HG02973 (cell line): Measurements from ENCODE around the gene SLC1A2.

Experiments
- ATAC-seq: cut with Tn5 transposase; IDR thresholded peaks from one replicate; pipeline ENCODE4 v1.9.1; 2021; ENCODE audit warnings: moderate library complexity; ENCODE audit not compliant: unreplicated experiment

Gene SLC1A2

GRCh38 chr11:35419184-35419829, at the start of gene SLC1A2:
TSS of gene SLC1A2 (minus strand) at chr11:35419558. CDS start at chr11:35418966, 592 bp downstream.
- no peak for ATAC-seq

- no peak for ATAC-seq
These were observed 46.7 kb upstream of the SLC1A2 start for GRCh38 chr11:35466058-35466457.

- ATAC-seq: no peak
These were observed 45.0 kb upstream of the SLC1A2 start for GRCh38 chr11:35464308-35464707.

GRCh38 chr11:35463331-35463751, 44.0 kb upstream of the SLC1A2 start:
- no peak for ATAC-seq

- no peak for ATAC-seq
These were observed 42.7 kb upstream of the SLC1A2 start for GRCh38 chr11:35461917-35462538.

- no peak for ATAC-seq
These were observed 40.1 kb upstream of the SLC1A2 start for GRCh38 chr11:35459489-35459888.

DNA sequence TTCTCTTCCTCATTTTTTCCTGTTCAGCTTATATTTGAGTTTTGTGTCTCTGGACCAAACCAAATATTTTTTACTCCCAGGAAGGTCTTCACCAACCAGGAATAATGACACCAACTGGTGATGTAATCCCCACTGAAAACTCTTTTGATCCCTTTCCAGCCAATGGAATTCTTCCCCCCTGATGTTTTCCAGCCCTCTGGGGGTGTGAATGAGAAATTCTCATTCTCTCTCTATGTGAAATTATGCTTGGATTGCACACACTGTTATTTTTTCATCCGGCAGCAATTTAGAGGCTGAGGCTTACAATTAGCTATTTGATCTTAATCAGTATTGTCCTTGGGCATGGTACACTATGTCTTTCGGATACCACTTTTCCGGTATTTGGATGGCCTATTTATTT, 39.5 kb upstream of the SLC1A2 start:
- ATAC-seq: no peak

DNA sequence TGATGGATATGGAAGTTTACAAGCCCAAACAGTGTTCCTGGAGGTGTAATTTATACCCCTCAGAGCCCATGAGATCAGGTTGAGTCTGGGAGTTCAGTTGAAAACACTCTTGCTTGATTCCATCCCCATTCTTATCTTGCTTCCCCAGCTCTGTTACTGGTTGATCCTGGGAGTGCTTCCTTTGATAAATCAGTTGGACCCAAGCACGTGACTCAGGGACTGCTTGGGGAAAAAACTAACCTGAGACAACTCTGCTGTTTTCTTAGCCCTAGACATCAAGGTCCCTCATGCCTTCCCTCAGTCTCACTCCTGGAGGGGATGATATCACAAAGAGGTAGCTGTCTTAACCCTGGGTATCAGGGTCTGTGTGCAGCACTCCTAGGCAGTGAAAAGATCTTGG, 35.0 kb upstream of the SLC1A2 start:
- no peak for ATAC-seq

DNA sequence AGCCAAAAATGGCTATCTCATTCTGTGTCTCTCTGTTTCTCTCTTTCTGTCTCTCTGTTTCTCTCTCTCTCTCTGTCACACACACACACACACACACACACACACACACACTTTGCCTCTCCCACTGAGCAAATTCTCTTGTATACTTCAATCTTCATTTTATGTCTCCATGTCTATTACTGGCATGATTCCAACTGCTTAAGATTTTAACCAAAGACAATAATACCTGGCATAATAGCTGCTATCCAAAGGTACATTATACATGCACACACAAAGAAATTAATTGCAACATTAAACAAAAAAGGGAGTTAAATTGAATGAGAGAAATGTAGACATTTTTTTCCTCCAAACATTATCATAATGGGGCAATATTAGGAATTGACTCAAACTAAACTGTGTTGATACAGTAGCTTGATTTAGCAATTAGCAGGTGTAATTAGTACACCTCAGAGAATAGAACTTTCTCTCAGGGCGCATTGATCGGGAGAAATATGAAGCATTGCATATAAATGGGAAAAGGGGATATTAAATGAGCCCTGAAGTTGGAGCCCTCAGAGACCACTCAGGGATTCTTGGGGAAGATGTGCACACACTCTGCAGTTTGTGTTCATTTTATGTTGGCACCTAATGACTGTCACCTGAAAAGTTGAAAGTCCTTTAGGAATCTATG, 17.4 kb upstream of the SLC1A2 start:
- no peak for ATAC-seq

DNA sequence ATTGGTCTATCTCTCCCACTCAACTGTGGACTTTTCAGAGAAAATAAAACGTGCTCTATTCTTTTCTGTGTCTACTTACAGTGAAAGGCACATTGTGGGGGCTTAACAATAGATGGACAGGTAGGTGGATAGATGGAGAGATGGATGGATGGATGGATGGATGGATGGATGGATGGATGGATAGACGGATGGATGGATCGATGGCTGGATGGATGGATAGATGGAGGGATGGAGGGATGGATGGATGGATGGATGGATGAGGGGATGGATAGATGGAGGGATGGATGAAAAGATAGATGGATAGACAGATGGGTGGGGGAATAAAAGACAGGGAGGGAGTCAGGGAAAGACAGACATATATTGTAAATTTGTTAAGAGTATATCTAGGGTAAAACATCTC, 14.2 kb upstream of the SLC1A2 start:
- no peak for ATAC-seq

- no peak for ATAC-seq
These were observed 13.1 kb upstream of the SLC1A2 start for GRCh38 chr11:35432464-35432863.

DNA sequence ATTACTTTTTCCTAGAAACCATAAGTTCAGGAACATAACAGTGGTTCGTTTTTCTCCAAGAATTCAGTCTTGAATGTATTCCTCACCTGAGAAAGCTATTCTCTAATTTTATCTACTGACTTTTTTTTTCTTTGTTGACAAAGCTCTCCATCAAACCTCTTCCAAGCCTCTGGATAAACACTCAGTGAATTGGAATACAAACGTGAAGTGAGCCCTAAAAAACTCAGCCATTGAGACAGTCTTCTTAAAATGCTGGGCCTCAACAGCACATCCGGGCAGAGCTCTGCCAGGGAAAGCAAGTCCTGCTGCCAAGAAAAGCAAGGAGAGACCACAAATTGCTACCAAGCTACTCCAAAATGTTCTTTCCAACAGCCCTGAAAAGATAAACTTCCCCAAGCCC, 7.7 kb upstream of the SLC1A2 start:
- ATAC-seq: no peak

DNA sequence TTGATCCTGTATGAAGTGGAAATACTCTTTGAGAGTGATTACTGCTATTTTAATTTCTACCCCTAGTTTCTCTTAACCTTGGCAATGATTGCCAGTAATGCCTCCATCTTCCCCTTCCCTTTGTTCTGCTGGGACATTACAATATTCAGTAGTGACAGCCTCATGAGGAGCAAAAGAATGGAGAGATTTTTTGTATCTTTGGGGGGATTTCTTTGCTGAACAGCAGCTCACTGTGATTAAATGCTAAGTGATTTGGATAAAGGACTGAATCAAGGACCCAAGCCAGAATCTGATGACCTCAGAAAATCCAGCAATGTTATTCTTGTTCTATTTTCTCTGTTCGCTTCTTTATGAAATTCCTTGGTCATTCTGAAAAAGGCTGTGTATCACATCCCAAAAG, 7.0 kb upstream of the SLC1A2 start:
- ATAC-seq: no peak

DNA sequence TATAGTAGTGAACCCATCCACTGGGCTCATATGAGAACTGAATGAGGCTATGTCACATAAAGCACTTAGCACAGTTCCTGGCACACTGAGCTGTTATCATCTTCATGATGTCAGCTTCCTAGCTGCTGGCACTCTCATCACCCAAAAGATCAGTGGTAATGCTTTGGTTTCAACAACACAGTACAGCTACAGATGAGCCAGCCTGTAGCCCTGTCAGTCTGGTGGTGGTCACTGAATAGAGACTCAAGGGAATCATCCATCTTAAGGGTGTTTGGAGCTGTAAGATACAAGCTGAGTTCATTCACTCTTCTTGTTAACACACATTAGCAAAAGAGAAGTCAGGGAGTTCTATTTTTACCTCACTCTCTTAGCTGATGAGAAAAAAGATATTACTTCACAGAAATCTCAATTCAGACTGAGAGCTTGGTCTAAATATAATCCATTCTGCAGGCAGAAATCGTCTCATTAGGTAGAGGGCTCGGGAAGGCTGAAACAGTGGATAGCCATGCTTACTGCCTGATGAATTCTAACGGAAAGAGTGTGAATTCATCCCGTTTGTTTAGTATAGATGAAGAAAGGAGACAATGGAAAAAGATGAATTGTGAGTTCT, 6.3 kb upstream of the SLC1A2 start:
- no peak for ATAC-seq

DNA sequence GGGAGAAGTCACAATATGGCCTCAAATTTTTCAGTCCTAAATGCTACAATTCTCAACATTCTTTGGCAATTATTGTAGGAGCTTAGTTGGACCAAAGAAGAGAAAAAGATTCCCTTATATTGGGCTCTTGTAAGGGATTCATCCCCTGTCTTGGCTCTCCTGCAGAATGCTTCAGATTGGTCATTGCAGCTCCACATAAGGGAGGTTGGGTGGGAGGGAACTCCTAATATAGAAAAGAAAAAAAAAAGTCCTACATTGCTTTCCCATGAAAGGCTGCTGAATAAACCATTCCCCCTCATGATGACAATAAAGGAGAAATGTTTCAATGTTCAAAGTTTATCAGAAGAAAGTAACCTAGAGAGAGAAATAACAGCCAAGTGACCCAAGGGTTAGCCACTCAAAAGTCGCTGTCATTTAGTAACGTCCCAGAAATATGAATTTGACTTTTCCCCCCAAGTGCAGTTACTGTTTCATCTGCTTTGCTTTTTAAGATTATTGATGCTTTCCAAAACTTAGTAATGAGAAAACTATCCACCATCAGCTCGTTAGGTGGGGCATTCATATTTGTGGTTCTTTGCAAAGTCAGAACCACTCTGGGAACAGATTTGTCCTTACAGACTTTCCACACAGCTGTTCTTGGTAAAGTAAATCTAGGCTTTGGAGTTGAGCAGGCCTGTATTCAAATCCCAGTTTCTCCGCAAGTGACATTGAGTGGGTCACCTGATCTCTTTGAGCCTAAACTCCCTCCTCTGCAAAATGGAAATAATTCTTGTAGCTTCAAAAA, 5.0 kb upstream of the SLC1A2 start:
- no peak for ATAC-seq

- no peak for ATAC-seq
These were observed 1.0 kb upstream of the SLC1A2 start for GRCh38 chr11:35420371-35420770.

GRCh38 chr11:35419830-35420333, 524 bp upstream of the SLC1A2 start:
- no peak for ATAC-seq

DNA sequence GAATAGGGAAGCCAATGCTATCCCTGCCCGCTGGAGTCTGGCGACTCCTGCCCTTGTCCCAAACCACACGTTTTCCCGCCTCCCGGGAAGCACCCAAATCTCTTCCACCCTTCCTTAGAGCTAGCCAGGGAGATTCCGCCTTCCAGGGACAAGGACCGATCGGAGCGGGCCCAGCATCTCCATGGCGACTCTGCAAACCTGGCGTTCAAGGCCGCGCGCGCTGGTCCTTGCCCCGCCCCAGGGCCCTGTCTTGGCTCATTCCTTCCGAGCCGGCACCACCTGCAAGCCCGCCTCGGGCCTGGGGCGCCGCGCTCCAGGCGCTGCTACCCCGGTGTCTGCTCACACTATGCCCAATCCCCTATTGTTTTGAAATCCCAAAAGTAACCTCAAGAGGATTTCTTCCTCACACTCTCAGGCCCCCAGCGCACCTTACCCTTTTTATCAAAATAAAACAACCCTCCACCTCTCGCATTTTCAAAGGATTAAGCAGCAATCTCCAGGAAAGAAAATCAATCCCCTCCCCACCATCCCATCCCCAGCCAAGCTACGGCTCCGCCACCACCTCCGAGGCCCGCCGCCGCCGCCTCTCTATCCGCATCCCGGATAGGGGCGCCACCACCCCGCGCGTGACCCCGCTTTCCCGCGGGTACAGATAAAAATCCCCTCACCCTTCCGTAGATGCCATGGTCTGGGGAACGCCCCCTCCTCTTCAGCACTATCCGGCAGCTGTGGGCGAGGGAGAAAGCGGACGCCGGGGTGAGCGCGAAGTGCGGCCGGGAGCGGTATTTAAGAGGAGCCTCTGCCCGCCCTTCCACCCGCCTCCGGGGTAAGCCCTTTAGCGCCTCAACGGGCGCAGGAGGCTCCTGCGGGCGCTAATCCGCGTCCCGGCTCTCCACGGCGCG, 825 bp downstream of the SLC1A2 start:
- ATAC-seq: no peak

DNA sequence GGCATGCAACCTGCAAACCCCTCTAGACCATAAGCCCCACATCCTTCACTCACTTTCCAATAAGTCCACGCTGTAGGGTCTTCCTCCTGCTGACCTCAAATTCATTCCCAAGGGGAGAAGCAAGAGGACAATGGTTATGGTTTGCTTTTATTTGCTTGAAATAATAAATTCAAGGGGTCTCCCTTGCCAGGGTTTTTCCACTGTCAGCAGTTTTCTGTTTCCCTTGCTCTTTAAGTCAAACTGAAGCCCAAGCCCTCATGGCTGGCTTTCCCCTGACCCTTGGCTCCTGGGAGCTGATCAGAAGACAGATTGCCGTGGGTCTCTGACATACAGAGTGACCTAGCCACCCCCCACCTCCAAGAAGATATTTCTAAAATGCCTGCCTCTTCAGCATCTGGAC, 3.9 kb downstream of the SLC1A2 start:
- ATAC-seq: no peak

DNA sequence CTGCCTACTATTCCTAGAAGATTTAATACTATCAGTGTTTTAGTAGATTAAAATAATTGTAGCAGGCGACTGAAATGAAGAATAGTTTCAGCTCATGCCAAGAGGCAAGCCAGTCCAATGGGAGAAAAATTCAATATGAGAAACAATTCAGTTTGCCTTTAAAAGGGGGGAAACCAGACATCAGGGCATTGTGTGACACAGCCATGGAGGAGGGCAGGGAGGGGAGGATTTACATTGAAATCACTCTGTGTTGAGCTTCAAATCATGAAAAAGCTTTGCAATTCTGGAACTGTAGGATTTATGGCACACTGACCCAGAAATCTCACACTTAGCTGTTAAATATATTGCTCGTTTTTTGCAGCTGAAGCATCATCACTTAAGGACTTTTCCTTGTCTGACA, 4.6 kb downstream of the SLC1A2 start:
- ATAC-seq: no peak
